OCI-LY1 (cell line): ENCODE measurements around the gene FREY1.

ENCODE experiments used
- EZH2 ChIP-seq: fragments of 200-600 bp; sonication (generic), shearing (Covaris generic); IDR thresholded peaks from 2 replicates; pipeline ENCODE4 v1.8.0; 2017; ENCODE audit warnings: borderline replicate concordance, mixed run types, mild to moderate bottlenecking, antibody characterized with exemption, low read length, moderate library complexity, mixed read lengths
- TF ChIP-seq, protein P1 (sequence below): fragments of 200-600 bp; sonication (generic), shearing (Covaris generic); IDR thresholded peaks from 2 replicates; pipeline ENCODE4 v1.5.1; 2017; ENCODE audit warnings: mild to moderate bottlenecking, antibody characterized with exemption, low read length, moderate library complexity, mixed read lengths

DNA sequence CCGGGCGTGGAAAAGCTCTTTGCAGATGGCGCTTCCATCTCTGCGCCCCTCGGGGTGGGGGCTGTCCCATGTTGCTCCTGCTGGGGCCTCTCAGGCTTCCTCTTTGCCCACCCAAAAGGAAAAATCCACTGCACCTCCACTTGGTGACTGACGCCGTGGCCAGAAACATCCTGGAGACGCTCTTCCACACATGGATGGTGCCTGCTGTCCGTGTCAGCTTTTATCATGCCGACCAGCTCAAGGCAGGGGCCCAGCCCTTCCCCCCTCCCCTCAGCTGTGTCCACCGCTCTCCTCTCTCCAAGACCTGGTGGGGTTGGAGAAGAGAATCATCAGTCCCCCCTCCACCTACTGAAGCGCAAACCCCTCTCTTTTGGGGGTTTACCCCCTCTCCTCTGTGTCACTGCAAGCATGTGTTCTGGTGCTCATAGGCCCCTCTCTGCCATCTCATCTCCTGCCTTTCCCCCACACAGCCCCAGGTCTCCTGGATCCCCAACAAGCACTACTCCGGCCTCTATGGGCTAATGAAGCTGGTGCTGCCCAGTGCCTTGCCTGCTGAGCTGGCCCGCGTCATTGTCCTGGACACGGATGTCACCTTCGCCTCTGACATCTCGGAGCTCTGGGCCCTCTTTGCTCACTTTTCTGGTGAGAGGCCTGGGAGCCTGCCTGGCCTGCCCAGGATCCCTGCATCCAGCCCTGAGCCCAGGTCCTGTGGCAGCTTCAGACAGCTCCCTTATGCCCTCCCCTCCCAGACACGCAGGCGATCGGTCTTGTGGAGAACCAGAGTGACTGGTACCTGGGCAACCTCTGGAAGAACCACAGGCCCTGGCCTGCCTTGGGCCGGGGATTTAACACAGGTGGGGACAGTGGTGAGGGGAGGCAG, 17.2 kb upstream of the FREY1 start:
- TF ChIP-seq, protein P1, sequence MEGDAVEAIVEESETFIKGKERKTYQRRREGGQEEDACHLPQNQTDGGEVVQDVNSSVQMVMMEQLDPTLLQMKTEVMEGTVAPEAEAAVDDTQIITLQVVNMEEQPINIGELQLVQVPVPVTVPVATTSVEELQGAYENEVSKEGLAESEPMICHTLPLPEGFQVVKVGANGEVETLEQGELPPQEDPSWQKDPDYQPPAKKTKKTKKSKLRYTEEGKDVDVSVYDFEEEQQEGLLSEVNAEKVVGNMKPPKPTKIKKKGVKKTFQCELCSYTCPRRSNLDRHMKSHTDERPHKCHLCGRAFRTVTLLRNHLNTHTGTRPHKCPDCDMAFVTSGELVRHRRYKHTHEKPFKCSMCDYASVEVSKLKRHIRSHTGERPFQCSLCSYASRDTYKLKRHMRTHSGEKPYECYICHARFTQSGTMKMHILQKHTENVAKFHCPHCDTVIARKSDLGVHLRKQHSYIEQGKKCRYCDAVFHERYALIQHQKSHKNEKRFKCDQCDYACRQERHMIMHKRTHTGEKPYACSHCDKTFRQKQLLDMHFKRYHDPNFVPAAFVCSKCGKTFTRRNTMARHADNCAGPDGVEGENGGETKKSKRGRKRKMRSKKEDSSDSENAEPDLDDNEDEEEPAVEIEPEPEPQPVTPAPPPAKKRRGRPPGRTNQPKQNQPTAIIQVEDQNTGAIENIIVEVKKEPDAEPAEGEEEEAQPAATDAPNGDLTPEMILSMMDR: no peak
- no peak for TF ChIP-seq EZH2
